HepG2 (cell line): Measurements from ENCODE around the gene CRYBA1.

Experiments
- SMARCC2 ChIP-seq: fragments of 450-650 bp; IDR thresholded peaks from 2 replicates; pipeline ENCODE4 v1.6.1; 2017; ENCODE audit warnings: antibody characterized with exemption, mild to moderate bottlenecking
- TF ChIP-seq, protein P1 (sequence below): sonication (generic); formaldehyde crosslinking; IDR thresholded peaks from 2 replicates; pipeline ENCODE4 v1.8.1; 2023; ENCODE audit warnings: mild to moderate bottlenecking, missing genetic modification reagents

GRCh38 chr17:29242051-29242450, 4.6 kb upstream of the CRYBA1 start:
- TF ChIP-seq, protein P1, sequence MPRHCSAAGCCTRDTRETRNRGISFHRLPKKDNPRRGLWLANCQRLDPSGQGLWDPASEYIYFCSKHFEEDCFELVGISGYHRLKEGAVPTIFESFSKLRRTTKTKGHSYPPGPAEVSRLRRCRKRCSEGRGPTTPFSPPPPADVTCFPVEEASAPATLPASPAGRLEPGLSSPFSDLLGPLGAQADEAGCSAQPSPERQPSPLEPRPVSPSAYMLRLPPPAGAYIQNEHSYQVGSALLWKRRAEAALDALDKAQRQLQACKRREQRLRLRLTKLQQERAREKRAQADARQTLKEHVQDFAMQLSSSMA (CRISPR knock-in tag) = no peak
- no peak for TF ChIP-seq SMARCC2
